GM12878 (cell line): Measurements from ENCODE around the gene TSPO2. TPM values are rescaled to one million over a fixed set of nuclear protein-coding genes. Genes with fewer than 3 reads are reported as not detected.

Experiments used
- ATAC-seq: fragments of 200-7000 bp; cut with Tn5 transposase; 3 replicates; pipeline ENCODE4 v1.9.1; 2020; ENCODE audit warnings: mild to moderate bottlenecking, moderate library complexity
- BruUV-seq: library from RNA; stranded (reverse); fragments of 400-500 nt; replicated peaks from 2 replicates; lab custom pipeline; 2021; lab: Mats Ljungman, UMichigan
- CTCF ChIA-PET: fragments of 300-600 bp; sonication (Branson Sonifier 250); formaldehyde crosslinking; extraction: SDS; loops from one replicate; lab custom pipeline; 2021; ENCODE audit warnings: inconsistent platforms; lab: Yijun Ruan, JAX
- POLR2A ChIA-PET: fragments of 350-600 bp; formaldehyde crosslinking; extraction: SDS; loops from one replicate; lab custom pipeline; 2021; ENCODE audit warnings: inconsistent platforms; lab: Charles Lee
- RAD21 ChIA-PET: fragments of 300-600 bp; sonication (Branson Sonifier 250); formaldehyde crosslinking; loops from one replicate; lab custom pipeline; 2023; ENCODE audit warnings: antibody characterized with exemption; ENCODE audit not compliant: unreplicated experiment; lab: Charles Lee
- SMC1A ChIA-PET: fragments of 300-600 bp; sonication (Branson Sonifier 250); formaldehyde crosslinking; loops from one replicate; lab custom pipeline; 2023; ENCODE audit not compliant: unreplicated experiment, uncharacterized antibody; lab: Charles Lee
- DNase-seq: peaks from one replicate; pipeline ENCODE4 v3.0.0-alpha.2; 2011; ENCODE audit warnings: low read depth, low spot score
- FAIRE-seq: peaks from 3 replicates; lab custom pipeline; 2011; peaks lifted over from hg19 to GRCh38; lab: Jason Lieb, UNC
- H2AFZ ChIP-seq: 2 replicates; pipeline ENCODE4 v1.6.0; 2011; ENCODE audit warnings: low read depth, low read length, control low read depth; ENCODE audit not compliant: control insufficient read depth
- H3K27ac ChIP-seq: 2 replicates; pipeline ENCODE4 v1.5.1; 2011; ENCODE audit warnings: control low read depth; ENCODE audit not compliant: control insufficient read depth, insufficient read depth
- H3K27me3 ChIP-seq, 2 experiments: replicated peaks in 1 of 2; 2 replicates each; pipeline versions ENCODE4 v1.6.0 to v1.6.1; 2011; ENCODE audit warnings: low read length in 1 of 2; ENCODE audit not compliant: control insufficient read depth in 2 of 2, insufficient read depth in 2 of 2
- H3K36me3 ChIP-seq, 2 experiments: 2 replicates each; pipeline ENCODE4 v1.5.1; 2011; ENCODE audit warnings: low read length in 1 of 2; ENCODE audit not compliant: control insufficient read depth in 2 of 2, insufficient read depth in 2 of 2
- H3K4me1 ChIP-seq: 2 replicates; pipeline ENCODE4 v1.6.1; 2011; ENCODE audit warnings: mild to moderate bottlenecking, low read length, moderate library complexity, mixed read lengths; ENCODE audit not compliant: control insufficient read depth, insufficient read depth
- H3K4me2 ChIP-seq: 2 replicates; pipeline ENCODE4 v1.6.0; 2011; ENCODE audit warnings: control low read depth; ENCODE audit not compliant: control insufficient read depth, insufficient read depth
- H3K4me3 ChIP-seq: fragments of 200-600 bp; sonication (generic); 2 replicates; pipeline ENCODE4 v1.5.1; 2016
- H3K79me2 ChIP-seq: 2 replicates; pipeline ENCODE4 v1.6.0; 2011; ENCODE audit warnings: low read length; ENCODE audit not compliant: control insufficient read depth, insufficient read depth
- H3K9ac ChIP-seq: 2 replicates; pipeline ENCODE4 v1.8.0; 2011; ENCODE audit warnings: low read length, control low read depth, mixed read lengths; ENCODE audit not compliant: control insufficient read depth, insufficient read depth
- H3K9me3 ChIP-seq: replicated peaks from 3 replicates; pipeline ENCODE4 v1.5.1; 2011; ENCODE audit warnings: mild to moderate bottlenecking, low read length; ENCODE audit not compliant: control insufficient read depth, insufficient read depth
- H4K20me1 ChIP-seq: 2 replicates; pipeline ENCODE4 v1.6.0; 2011; ENCODE audit not compliant: control insufficient read depth, insufficient read depth
- NFYB ChIP-seq: IDR thresholded peaks from 2 replicates; pipeline ENCODE4 v1.6.1; 2011; ENCODE audit warnings: low read depth, mild to moderate bottlenecking, low read length, improper control_type of control experiment, moderate library complexity; ENCODE audit not compliant: insufficient read depth
- SP1 ChIP-seq: IDR thresholded peaks from one replicate; pipeline ENCODE4 v1.6.1; 2011; ENCODE audit warnings: low read depth, low read length
- ZBED1 ChIP-seq: IDR thresholded peaks from 2 replicates; pipeline ENCODE4 v1.6.1; 2016; ENCODE audit warnings: borderline replicate concordance
- WGBS: methylation state at CpG from one replicate; pipeline ENCODE4 v1.1.6; 2016; ENCODE audit warnings: low lambda C conversion rate; ENCODE audit not compliant: insufficient replicate concordance, insufficient coverage; ENCODE audit errors: missing lambda C conversion rate; 5-methylcytosine and 5-hydroxymethylcytosine counted together
- in situ Hi-C: fragments of 300-500 bp; cut with MboI; formaldehyde crosslinking; loops from 9 replicates; pipeline ENCODE4 v1.14.3; 2018; ENCODE audit warnings: mixed read lengths
- intact Hi-C: fragments of 100-400 bp; cut with micrococcal nuclease; formaldehyde crosslinking; loops from one replicate; pipeline ENCODE4 v1.14.2; 2022; ENCODE audit not compliant: unreplicated experiment
- polyA plus RNA-seq, 11 experiments: library from polyadenylated mRNA; depleted of rRNA in 4 of 11; unstranded in 6 of 11; stranded (reverse) in 5 of 11; fragments of >200 nt; fragmentation: Nextera tagmentation in 4 of 11; fragmentation: Illumina TruSeq in 1 of 11; extraction: Ambion mirVana in 4 of 11; extraction: Trizol in 1 of 11; gene quantifications; 1 replicate in 1 of 11; 2 replicates in 10 of 11; pipeline versions ENCODE4 v1.2.1 to v1.2.3, GENCODE V29; 2011 to 2016; ENCODE audit warnings: inconsistent platforms in 2 of 11, missing spikeins in 2 of 11, low read depth in 1 of 11
- total RNA-seq, 4 experiments: library from RNA; depleted of rRNA in 3 of 4; stranded (reverse); fragments of >200 nt in 3 of 4; fragmentation: Illumina TruSeq in 1 of 4; extraction: Trizol in 1 of 4; gene quantifications; 2 replicates each; pipeline versions ENCODE4 v1.2.1 to v1.2.3, GENCODE V29; 2013 to 2021
- TF ChIP-seq, protein P1 (sequence below): IDR thresholded peaks from 2 replicates; pipeline ENCODE4 v1.6.1; 2012; ENCODE audit warnings: improper control_type of control experiment, low read depth, low read length; ENCODE audit not compliant: insufficient replicate concordance

Gene TSPO2
- total and polyA plus RNA-seq, 10 of the 15 experiments (the other 5 are each of a cell fraction or from before 2014, with no cell fraction given): not detected

DNA sequence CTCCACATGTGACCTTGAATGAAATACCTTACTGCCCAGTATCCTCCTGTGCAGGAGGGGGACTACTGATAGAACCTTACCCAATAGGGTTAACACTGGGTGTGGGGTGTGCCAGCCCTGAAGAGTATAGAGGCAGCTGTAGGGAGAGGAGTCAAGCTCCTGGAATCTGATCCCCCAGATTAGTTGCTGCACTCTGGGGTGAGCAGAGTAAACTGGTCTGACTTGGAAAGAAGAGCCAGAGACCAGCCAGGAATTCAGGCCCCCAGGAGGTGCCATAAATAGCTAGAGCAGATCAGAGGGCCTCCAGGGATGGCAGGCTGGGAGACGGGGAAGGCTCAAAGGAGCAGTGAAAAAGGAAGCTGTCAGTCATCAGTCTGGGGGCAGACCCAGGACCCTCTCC lies 7.3 kb downstream of the TSPO2 start:
- H3K4me2 ChIP-seq: no peak overlapping the region
- no peaks in the 10 kb centered on the region for H4K20me1 ChIP-seq
- FAIRE-seq: no peak
- WGBS: 93% methylated on average over 1 of the region's 1 CpG
- no peak overlapping the region for H3K9ac ChIP-seq
- H3K4me3 ChIP-seq: no peak overlapping the region
- ChIA-PET SMC1A (interaction anchor here (1.1 kb wide), 1 partner anchor 9 kb away, joined by 3 read pairs; no protein-coding TSS in a partner anchor), RAD21 (interaction anchor here (1.1 kb wide), 1 partner anchor 272 kb away, joined by 3 read pairs; no protein-coding TSS in a partner anchor), CTCF (interaction anchor here (1.7 to 2.2 kb wide), 2 partner anchors 9 to 21 kb away, joined by 3 to 7 read pairs; no protein-coding TSS in a partner anchor)
- in situ Hi-C loops: no loop called here
- ATAC-seq: no peak
- H3K4me1 ChIP-seq: no peaks in the 10 kb centered on the region
- H3K9me3 ChIP-seq: no peaks in the 10 kb centered on the region
- no peak overlapping the region for H3K27ac ChIP-seq
- no peaks in the 10 kb centered on the region for H3K27me3 ChIP-seq
- H3K79me2 ChIP-seq: no peaks in the 10 kb centered on the region
- TF ChIP-seq NFYB: no peak
- no peak for TF ChIP-seq ZBED1
- TF ChIP-seq SP1: no peak
- TF ChIP-seq, protein P1, sequence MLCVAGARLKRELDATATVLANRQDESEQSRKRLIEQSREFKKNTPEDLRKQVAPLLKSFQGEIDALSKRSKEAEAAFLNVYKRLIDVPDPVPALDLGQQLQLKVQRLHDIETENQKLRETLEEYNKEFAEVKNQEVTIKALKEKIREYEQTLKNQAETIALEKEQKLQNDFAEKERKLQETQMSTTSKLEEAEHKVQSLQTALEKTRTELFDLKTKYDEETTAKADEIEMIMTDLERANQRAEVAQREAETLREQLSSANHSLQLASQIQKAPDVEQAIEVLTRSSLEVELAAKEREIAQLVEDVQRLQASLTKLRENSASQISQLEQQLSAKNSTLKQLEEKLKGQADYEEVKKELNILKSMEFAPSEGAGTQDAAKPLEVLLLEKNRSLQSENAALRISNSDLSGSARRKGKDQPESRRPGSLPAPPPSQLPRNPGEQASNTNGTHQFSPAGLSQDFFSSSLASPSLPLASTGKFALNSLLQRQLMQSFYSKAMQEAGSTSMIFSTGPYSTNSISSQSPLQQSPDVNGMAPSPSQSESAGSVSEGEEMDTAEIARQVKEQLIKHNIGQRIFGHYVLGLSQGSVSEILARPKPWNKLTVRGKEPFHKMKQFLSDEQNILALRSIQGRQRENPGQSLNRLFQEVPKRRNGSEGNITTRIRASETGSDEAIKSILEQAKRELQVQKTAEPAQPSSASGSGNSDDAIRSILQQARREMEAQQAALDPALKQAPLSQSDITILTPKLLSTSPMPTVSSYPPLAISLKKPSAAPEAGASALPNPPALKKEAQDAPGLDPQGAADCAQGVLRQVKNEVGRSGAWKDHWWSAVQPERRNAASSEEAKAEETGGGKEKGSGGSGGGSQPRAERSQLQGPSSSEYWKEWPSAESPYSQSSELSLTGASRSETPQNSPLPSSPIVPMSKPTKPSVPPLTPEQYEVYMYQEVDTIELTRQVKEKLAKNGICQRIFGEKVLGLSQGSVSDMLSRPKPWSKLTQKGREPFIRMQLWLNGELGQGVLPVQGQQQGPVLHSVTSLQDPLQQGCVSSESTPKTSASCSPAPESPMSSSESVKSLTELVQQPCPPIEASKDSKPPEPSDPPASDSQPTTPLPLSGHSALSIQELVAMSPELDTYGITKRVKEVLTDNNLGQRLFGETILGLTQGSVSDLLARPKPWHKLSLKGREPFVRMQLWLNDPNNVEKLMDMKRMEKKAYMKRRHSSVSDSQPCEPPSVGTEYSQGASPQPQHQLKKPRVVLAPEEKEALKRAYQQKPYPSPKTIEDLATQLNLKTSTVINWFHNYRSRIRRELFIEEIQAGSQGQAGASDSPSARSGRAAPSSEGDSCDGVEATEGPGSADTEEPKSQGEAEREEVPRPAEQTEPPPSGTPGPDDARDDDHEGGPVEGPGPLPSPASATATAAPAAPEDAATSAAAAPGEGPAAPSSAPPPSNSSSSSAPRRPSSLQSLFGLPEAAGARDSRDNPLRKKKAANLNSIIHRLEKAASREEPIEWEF: no peak
- TF ChIP-seq, all 136 proteins: peak for 0
- intact Hi-C loops: no loop called here
- H3K36me3 ChIP-seq: no peaks in the 10 kb centered on the region; a peak in 1 of 4 replicates
- no peak overlapping the region for H2AFZ ChIP-seq
- POLR2A ChIA-PET: interaction anchor here (0.7 kb wide), 1 partner anchor 51 kb away, joined by 4 read pairs; no protein-coding TSS in a partner anchor
- no peak for DNase-seq
- BruUV-seq: no TSS peak
